Gastrocnemius medialis (tissue), 4 donors: ENCODE data around the gene CAPN2.

ENCODE experiments used
- POLR2A ChIP-seq, 2 donors: fragments of 450-650 bp; IDR thresholded peaks; one replicate each; pipeline ENCODE4 v1.6.1; 2017; ENCODE audit warnings: antibody characterized with exemption in 2 of 2, mild to moderate bottlenecking in 2 of 2, moderate library complexity in 2 of 2
- TF ChIP-seq, protein P1 (sequence below), 5 experiments: fragments of 450-650 bp in 3 of 5; fragments of 200-600 bp in 2 of 5; sonication (generic) in 2 of 5; IDR thresholded peaks in 4 of 5; conservative IDR thresholded peaks in 1 of 5; 1 replicate in 4 of 5; 2 replicates in 1 of 5; pipeline ENCODE4 v1.5.1; 2016 to 2019; ENCODE audit warnings: antibody characterized with exemption in 5 of 5, mild to moderate bottlenecking in 3 of 5, moderate library complexity in 3 of 5

DNA sequence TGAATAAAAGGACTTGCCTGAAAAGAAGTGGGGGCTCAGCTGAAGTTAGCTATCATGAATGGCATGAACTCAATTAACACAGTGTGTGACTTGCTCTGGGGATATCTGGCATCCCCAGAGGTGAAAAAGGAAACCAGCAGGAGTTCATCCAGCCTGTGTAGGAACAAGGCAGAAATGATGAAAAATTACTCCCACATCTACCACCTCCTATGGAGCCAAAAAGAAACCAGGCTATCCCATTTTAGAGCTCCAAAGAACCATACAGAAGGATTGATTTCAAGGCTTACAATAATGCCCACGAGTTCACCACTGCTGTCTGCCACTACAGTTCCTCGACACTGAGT, 108.1 kb downstream of the CAPN2 start:
- TF ChIP-seq POLR2A (IDR thresholded peaks at IDR 0.05): no peak
- TF ChIP-seq, protein P1, sequence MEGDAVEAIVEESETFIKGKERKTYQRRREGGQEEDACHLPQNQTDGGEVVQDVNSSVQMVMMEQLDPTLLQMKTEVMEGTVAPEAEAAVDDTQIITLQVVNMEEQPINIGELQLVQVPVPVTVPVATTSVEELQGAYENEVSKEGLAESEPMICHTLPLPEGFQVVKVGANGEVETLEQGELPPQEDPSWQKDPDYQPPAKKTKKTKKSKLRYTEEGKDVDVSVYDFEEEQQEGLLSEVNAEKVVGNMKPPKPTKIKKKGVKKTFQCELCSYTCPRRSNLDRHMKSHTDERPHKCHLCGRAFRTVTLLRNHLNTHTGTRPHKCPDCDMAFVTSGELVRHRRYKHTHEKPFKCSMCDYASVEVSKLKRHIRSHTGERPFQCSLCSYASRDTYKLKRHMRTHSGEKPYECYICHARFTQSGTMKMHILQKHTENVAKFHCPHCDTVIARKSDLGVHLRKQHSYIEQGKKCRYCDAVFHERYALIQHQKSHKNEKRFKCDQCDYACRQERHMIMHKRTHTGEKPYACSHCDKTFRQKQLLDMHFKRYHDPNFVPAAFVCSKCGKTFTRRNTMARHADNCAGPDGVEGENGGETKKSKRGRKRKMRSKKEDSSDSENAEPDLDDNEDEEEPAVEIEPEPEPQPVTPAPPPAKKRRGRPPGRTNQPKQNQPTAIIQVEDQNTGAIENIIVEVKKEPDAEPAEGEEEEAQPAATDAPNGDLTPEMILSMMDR (IDR thresholded peaks at IDR 0.05 in 4 of 5, conservative IDR thresholded peaks at IDR 0.05 in 1 of 5): no peak
